Measurements from ENCODE around the gene SLK.

DNA sequence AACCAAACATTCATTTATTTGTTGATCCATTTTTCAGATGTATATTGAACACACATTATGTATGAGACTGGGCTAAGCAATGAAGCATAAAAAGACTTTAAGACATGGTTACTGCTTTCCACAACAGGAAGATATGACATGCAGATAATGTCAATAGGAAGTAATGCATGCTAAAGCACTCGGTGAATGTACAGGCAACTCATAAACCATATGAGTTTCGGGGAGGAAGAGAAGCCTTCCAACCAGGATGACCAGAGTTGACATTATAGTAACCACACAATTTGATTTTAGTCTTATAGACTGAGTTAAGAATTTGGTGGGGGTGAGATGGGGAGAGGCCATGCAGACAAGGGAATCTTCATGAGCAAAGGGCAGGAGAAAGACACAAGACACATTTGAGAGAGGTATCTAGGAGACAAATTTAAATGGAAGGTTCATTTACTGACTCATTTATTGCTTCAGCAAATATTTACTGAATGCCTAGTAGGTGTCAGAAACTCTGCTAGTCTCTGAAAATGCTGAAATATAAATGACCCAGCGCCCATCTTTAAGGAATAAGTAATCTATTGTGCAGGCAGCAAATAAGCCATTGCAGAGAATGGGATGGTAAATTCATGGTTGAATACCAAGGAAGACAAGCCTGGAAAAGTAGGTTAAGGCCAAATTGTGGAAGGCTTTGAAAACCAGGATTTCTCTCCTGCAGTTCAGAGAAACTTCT is 19.0 kb upstream of the SLK start:
- TF ChIP-seq POLR2AphosphoS5 (IDR thresholded peaks at IDR 0.05; ENCODE audit: borderline replicate concordance, low read depth, low read length) (no peak), EZH2 (IDR thresholded peaks at IDR 0.05) (no peak)

Measured in SK-N-MC (cell line).